IPS-18a (cell line): ENCODE results near the gene ANKS1B.

Experiments
- H3K27ac ChIP-seq: one replicate; pipeline ENCODE4 v1.5.1; 2013; ENCODE audit warnings: low read length
- H3K27me3 ChIP-seq: one replicate; pipeline ENCODE4 v1.6.1; 2013; ENCODE audit warnings: mild to moderate bottlenecking, low read length; ENCODE audit not compliant: control insufficient read depth, insufficient read depth
- H3K36me3 ChIP-seq: one replicate; pipeline ENCODE4 v1.6.1; 2013; ENCODE audit warnings: low read depth, low read length; ENCODE audit not compliant: control insufficient read depth
- H3K4me1 ChIP-seq: one replicate; pipeline ENCODE4 v1.6.1; 2013; ENCODE audit warnings: low read depth, low read length; ENCODE audit not compliant: control insufficient read depth
- H3K4me3 ChIP-seq: one replicate; pipeline ENCODE4 v1.5.1; 2013; ENCODE audit warnings: low read length
- H3K9ac ChIP-seq: one replicate; pipeline ENCODE4 v1.6.1; 2013; ENCODE audit warnings: mild to moderate bottlenecking, low read length, moderate library complexity
- H3K9me3 ChIP-seq: one replicate; pipeline ENCODE4 v1.6.1; 2013; ENCODE audit warnings: low read depth, low read length; ENCODE audit not compliant: control insufficient read depth

The ANKS1B gene

GRCh38 chr12:99486277-99486676 lies 498.5 kb downstream of the ANKS1B start:
- no peaks in the 10 kb centered on the region for H3K9me3 ChIP-seq
- no peaks in the 10 kb centered on the region for H3K27me3 ChIP-seq
- no peak overlapping the region for H3K4me3 ChIP-seq
- H3K36me3 ChIP-seq = no peaks in the 10 kb centered on the region
- H3K27ac ChIP-seq = no peak overlapping the region
- H3K9ac ChIP-seq = no peak overlapping the region
- peaks cover 3% of the 10 kb centered on the region for H3K4me1 ChIP-seq

- Histone ChIP-seq H3K9me3 (no peaks in the 10 kb centered on the region), H3K27me3 (no peaks in the 10 kb centered on the region)
Observed at GRCh38 chr12:99479149-99479548, 505.6 kb downstream of the ANKS1B start.

GRCh38 chr12:99476956-99477355 lies 507.8 kb downstream of the ANKS1B start:
- H3K27ac ChIP-seq = no peak overlapping the region
- H3K27me3 ChIP-seq = no peaks in the 10 kb centered on the region

More at GRCh38 chr12:99479149-99479548, 505.6 kb downstream of the ANKS1B start:
- no peaks in the 10 kb centered on the region for H3K36me3 ChIP-seq
- H3K27ac ChIP-seq = no peak overlapping the region
- H3K9ac ChIP-seq = no peak overlapping the region
- no peak overlapping the region for H3K4me3 ChIP-seq
- no peaks in the 10 kb centered on the region for H3K4me1 ChIP-seq

GRCh38 chr12:99455350-99456035 lies 529.2 kb downstream of the ANKS1B start:
- Histone ChIP-seq H3K36me3 (no peaks in the 10 kb centered on the region), H3K4me3 (no peak overlapping the region), H3K9ac (no peak overlapping the region), H3K4me1 (no peaks in the 10 kb centered on the region), H3K27me3 (no peaks in the 10 kb centered on the region), H3K27ac (no peak overlapping the region), H3K9me3 (no peaks in the 10 kb centered on the region)

More at GRCh38 chr12:99476956-99477355, 507.8 kb downstream of the ANKS1B start:
- Histone ChIP-seq H3K9ac (no peak overlapping the region), H3K9me3 (no peaks in the 10 kb centered on the region), H3K36me3 (no peaks in the 10 kb centered on the region), H3K4me1 (no peaks in the 10 kb centered on the region), H3K4me3 (no peak overlapping the region)

GRCh38 chr12:99454539-99455172 lies 530.1 kb downstream of the ANKS1B start:
- H3K4me3 ChIP-seq = no peak overlapping the region
- H3K4me1 ChIP-seq = no peaks in the 10 kb centered on the region
- H3K9me3 ChIP-seq = no peaks in the 10 kb centered on the region
- H3K27me3 ChIP-seq = no peaks in the 10 kb centered on the region
- no peak overlapping the region for H3K27ac ChIP-seq
- H3K36me3 ChIP-seq = no peaks in the 10 kb centered on the region
- H3K9ac ChIP-seq = no peak overlapping the region

- no peaks in the 10 kb centered on the region for H3K36me3 ChIP-seq
- H3K27me3 ChIP-seq = no peaks in the 10 kb centered on the region
- no peak overlapping the region for H3K9ac ChIP-seq
- no peaks in the 10 kb centered on the region for H3K4me1 ChIP-seq
- H3K9me3 ChIP-seq = no peaks in the 10 kb centered on the region
- no peak overlapping the region for H3K27ac ChIP-seq
- no peak overlapping the region for H3K4me3 ChIP-seq
Observed at GRCh38 chr12:99453836-99454538, 530.7 kb downstream of the ANKS1B start.

GRCh38 chr12:99450036-99450630 lies 534.6 kb downstream of the ANKS1B start:
- H3K4me3 ChIP-seq = no peak overlapping the region
- H3K4me1 ChIP-seq = no peaks in the 10 kb centered on the region
- no peaks in the 10 kb centered on the region for H3K27me3 ChIP-seq
- H3K9me3 ChIP-seq = no peaks in the 10 kb centered on the region
- H3K36me3 ChIP-seq = no peaks in the 10 kb centered on the region
- no peak overlapping the region for H3K9ac ChIP-seq
- H3K27ac ChIP-seq = no peak overlapping the region

GRCh38 chr12:99444859-99445316 lies 539.8 kb downstream of the ANKS1B start:
- Histone ChIP-seq H3K4me3 (no peak overlapping the region), H3K27me3 (no peaks in the 10 kb centered on the region), H3K4me1 (no peaks in the 10 kb centered on the region), H3K27ac (no peak overlapping the region), H3K9me3 (no peaks in the 10 kb centered on the region), H3K9ac (no peak overlapping the region), H3K36me3 (no peaks in the 10 kb centered on the region)

- H3K9me3 ChIP-seq = no peaks in the 10 kb centered on the region
- no peaks in the 10 kb centered on the region for H3K4me1 ChIP-seq
- H3K27me3 ChIP-seq = no peaks in the 10 kb centered on the region
- no peak overlapping the region for H3K27ac ChIP-seq
- H3K9ac ChIP-seq = no peak overlapping the region
- H3K4me3 ChIP-seq = no peak overlapping the region
- no peaks in the 10 kb centered on the region for H3K36me3 ChIP-seq
Observed at GRCh38 chr12:99442758-99443157, 542.0 kb downstream of the ANKS1B start.

- no peaks in the 10 kb centered on the region for H3K36me3 ChIP-seq
- H3K27me3 ChIP-seq = no peaks in the 10 kb centered on the region
- H3K4me3 ChIP-seq = no peak overlapping the region
- no peak overlapping the region for H3K9ac ChIP-seq
- H3K27ac ChIP-seq = no peak overlapping the region
- H3K9me3 ChIP-seq = no peaks in the 10 kb centered on the region
- H3K4me1 ChIP-seq = peaks cover 9% of the 10 kb centered on the region
Observed at GRCh38 chr12:99439399-99439798, 545.3 kb downstream of the ANKS1B start.

- Histone ChIP-seq H3K27me3 (no peaks in the 10 kb centered on the region), H3K4me3 (no peak overlapping the region), H3K36me3 (no peaks in the 10 kb centered on the region), H3K4me1 (peaks cover 9% of the 10 kb centered on the region), H3K9me3 (no peaks in the 10 kb centered on the region), H3K27ac (no peak overlapping the region), H3K9ac (no peak overlapping the region)
Observed at GRCh38 chr12:99436584-99436983, 548.2 kb downstream of the ANKS1B start.
